ENCODE results near the gene ATP5PD. TPM values are rescaled to one million over a fixed set of nuclear protein-coding genes. Genes with fewer than 3 reads are reported as not detected.

Gene ATP5PD
- 937 TPM for total RNA-seq
- long read RNA-seq, transcript ATP5PD-201 (6 exons, 603 nt), result major isoform, 378 of 426 reads
- long read RNA-seq, transcript ATP5PD-204 (2 exons, 2,191 nt), result minor isoform, 7 of 426 reads
- long read RNA-seq, partial matches to known transcripts, result 24 of 426 reads
- long read RNA-seq, other reads (novel, unspliced or antisense), result 17 of 426 reads

DNA sequence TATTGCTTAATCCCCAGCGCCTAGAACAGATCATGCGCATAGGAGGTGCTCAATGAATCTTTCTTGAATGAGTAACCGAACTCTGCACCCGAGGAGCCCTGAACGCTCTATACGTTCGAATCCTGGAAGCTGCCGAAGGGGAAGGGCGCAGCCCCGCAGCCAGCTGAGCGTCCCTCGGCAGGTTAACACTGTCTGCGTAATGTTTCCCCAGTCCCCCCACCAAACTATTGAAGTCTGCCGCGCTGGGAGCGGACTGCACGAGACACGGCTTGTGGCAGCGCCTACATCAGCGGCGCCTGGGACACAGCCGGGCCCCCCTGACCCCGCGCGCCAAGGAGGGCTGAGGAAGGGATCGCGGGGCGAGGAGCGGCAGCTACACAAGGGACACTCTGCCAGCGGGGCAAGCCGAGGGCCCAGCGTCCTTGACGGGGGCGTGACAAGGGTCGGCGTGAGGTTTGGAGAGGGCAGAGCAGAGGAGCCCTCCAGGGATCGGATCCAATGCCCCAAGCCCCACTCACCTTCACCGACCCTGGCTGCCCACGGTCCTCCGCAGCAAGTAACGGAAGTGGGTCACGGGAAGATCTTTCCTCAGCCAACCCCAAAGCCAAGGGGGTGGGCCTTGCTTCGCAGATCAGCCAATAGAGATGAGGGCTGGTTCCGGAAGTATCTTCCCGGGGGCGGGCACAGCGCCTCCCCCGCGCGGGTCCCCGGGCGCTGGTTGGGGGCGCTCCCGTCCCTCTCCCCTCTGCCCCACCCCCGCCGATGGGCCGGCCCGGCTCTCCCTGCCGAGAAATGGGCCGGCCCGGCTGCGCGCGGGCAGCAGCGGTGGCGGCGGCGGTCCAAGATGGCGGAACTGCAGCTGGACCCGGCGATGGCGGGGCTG is at the start of gene ATP5PD, which contains the start of gene KCTD2:
Gene ATP5PD, minus strand, starts transcription at position 563 of the 883 bp plus-strand sequence. CDS start 4,319 bp downstream, outside the sequence.
Gene KCTD2, plus strand, starts transcription at position 819 of the 883 bp plus-strand sequence. Its CDS starts 26 bp downstream, at position 845.
- ATAC-seq (peak; percentile 98), DNase-seq (peak; percentile 98)
- intact Hi-C loops (cut with micrococcal nuclease), result no loop called here

DNA sequence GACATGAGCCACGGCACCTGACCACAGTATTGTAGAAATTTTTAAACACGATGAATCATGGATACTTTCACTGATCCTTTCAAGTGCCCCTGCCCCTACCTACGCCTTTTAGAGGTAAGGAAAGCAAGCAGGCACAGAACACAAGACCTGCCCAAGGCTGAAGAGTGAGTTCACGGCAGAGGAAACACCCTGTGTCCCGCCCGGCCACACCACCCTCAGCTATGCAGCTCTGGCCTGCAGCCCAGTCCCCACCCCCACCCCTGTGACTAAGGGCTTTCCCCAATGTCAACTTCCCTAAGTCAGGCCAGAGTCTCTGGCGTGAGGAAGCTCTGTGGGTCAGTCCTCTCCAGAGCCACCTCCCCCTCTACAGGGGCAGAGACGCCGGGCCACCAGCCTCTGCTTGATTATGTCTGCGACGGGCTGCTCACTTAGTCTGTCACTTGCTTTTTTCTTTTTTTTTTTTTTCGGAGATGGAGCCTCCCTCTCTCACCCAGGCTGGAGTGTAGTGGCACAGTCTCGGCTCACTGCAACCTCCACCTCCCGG is 49.4 kb upstream of the ATP5PD start:
- intact Hi-C loops (cut with micrococcal nuclease), result no loop called here
- DNase-seq (peak; percentile 73), ATAC-seq (peak; percentile 88)

DNA sequence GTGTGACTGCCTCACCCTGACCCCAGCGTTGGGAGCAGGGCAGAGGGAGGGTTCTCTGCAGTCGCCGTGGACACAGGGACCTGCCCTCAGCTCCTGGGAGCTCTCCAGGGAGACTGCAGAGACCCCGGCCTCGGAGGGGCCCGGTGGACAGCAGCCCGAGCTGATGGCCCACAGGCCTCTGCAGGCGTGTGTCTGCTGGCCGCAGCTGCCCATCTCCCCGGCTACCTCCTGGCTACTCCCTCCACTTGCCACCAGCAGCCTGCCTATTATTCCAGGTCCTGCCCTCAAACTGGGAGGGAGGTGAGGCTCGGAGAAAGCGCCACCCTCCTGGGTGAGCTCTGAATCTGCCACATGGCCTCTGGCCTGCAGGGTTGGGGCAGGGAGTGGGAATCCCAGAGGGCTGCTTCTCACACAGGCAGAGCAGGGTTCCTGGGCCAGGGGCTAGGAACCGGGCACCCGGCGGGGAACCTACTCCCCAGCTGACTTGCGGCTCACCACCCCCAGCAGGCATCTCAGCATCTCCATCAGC is 48.2 kb upstream of the ATP5PD start:
- no peak for DNase-seq
- intact Hi-C loops (cut with micrococcal nuclease), result no loop called here
- no peak for ATAC-seq

DNA sequence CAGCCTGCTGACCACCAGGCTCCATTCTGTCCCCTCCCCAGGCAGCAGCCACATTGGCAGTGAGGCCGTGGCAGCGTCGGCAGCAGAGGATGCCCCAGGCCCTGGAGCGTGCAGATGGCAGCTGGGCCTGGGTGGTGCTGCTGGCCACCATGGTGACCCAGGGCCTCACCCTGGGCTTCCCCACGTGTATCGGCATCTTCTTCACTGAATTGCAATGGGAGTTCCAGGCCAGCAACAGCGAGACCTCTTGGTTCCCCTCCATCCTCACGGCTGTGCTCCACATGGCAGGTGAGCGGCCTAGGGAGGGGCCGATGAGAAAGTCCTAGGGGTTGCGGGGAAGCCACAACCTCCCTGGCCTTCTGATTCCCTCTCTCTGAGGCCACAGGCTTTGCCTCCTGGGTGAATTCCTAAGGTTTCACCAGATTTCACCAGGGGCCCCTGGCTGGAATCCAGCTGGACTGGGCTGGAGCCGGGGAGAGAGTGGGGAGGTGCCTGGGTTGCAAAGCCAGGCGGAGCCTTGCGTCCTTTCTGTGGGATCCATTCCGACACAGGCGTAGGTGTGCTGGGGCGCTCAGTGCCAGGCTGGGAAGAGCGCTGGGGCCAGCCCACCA is 46.9 kb upstream of the ATP5PD start:
- DNase-seq (no peak), ATAC-seq (no peak)
- intact Hi-C loops (cut with micrococcal nuclease), result no loop called here

DNA sequence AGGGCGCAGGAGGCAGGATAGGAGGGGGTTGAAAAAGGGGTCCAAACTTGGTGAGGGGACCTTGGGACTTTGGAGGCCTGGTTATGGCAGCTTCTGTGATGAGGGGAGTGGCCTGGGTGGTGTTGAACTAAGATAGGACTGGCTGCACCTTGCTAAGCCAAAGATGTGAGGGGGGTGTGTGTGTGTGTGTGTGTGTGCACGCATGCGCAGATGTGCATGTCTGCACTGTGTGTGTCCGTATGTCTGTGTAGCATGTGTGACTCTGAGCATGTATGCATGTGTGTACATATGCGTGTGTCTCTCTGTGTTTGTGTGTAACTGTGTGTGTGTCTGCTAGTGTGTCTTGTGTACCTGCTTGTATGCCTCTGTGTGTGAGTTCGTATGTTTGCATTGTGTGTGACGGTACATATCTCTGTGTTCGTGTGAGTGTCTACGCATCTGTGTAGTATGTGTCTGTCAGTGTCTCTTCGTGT is 45.1 kb upstream of the ATP5PD start:
- ATAC-seq (no peak), DNase-seq (no peak)
- intact Hi-C loops (cut with micrococcal nuclease), result no loop called here

DNA sequence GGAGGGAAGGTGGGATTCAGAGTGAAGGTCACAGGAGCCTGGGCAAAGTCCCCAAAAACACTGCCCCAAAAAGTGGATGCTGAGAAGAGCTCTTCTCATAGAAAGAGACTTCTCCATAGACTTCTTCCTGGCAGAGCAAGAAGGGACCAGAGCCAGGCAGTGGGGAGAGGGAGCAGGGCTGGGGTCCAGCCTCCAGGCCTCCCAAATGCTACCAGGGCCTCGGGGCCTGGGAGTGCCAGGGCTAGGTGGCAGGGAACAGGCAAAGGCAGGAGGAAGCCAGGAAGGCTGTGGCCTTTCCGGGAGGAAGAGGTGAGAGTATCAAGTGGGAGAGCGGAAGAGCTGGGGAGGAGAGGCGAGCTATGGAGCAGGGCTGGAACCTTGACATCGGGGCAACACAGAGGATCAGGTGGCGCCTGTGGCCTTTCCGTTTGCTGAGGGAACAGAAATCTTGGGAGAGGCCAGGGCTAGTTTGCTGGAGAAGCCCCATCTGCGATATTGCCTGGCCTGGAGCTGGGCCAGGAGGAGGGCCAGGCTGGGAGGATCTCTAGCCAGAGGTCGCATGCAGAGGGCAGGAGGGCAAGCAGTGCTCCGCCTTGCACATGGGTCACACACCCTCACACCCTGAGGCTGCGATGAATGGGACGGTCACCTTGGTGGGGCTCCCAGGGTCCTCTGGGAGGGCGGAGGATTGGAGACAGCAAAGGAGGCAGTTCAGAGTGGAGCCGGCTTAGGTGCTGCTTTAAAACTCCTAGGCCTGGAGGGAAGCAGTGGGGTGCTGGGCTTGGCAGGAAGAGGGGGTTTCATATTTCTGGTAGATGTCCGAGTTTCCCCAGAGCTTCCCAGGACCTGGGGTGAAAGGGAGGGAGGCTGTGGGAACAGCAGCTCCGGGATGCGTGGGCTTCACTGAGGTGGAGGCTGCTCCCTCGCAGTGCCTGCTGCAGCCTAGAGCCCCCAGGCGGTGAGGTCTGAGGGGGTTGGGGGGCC is 44.4 kb upstream of the ATP5PD start:
- intact Hi-C loops (cut with micrococcal nuclease), result no loop called here
- DNase-seq, result peak; percentile 72
- ATAC-seq, result peak; percentile 6

DNA sequence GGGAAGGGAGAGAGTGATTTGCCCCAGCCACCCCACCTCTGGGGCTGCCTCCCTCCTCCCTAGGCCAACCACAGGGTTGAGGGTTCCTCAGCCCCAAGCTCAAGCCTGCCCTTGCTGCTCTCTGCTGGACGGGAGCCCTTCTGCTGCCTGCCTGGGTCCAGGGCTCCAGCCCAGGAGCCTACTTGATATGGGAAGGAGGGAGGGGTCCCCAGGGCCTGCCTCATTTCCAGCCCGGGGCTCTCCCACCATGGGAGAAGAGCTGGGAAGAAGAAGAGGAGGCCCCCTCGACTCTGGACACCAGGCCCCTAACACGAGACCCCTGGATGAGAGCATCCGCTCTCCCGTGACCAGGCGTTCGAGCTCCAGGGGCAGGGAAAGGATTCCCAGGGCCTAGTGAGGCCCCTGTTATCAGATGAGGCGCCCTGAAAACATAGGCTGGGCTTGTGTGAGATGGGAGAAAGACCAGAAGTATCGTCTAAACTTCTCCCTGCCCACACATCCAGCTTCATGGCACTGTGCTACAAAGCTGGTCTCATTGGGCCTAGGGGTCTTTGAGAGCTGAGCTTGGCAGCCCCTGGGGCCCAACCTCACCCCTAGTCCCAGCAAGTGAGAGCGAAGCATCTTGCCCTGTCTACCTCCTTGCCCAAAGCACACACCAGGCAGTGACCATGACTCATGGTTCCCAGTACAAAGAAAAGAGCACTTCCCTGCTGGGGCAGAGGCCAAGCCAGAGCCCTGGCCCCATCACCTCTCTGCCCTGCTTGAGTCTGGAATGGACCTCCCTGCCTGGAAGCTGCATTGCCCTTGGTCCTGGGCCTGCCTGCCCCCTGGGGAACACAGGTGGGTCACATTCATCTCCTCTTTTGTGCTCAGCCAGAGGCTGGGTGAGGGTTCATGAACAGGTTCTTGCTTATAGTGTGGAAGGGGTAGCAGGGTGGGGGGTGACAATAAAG is 42.0 kb upstream of the ATP5PD start:
- intact Hi-C loops (cut with micrococcal nuclease), result no loop called here
- ATAC-seq, result peak; percentile 31
- no peak for DNase-seq

DNA sequence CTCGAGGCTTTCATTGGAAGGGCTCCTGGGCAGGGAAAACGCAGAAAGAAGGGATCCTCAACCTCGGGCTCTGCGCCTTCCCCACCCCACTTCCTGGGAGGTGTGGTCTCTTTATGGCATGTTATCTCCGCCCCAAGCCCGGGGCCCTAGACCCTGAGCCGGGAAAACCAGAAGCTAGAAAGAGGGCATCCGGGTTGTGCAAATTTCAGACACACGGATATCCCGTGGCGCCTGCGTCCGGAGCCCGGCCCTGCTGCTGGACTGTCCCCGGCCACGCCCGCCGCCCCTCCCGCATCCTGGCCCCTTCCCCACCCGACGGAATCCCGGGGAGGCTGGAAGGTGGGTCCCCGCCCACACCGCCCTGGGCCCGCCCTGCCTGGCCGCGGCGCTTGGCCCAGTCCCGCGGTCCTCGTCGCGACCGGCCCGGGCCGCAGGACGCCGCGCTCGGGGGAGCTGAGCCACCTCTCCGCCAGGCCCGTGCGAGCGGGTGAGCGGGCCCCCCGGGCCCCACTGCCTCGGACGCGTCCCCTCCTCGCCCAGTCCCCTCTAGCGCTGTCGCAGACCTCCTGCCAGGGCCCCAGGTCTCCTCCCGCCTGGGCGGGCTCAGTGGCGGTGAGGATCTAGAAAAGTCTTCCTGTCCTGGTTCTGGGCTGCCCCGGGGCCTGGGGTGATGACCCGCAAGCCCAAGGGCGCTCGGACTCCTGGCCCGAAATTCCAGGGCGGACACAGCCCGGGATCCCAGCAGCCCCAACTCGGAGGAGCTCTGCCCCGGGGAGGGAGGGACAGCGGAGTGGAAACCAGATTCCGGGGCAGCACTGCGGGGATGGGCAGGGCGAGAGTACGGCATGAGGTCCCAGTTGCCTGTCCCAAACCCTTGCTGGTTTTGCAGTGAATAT is 41.0 kb upstream of the ATP5PD start, which contains the start of gene SLC16A5:
Gene SLC16A5, plus strand, starts transcription at position 397 of the 896 bp plus-strand sequence. CDS start 5,683 bp downstream, outside the sequence.
- intact Hi-C loops (cut with micrococcal nuclease), result no loop called here
- ATAC-seq (peak; percentile 93), DNase-seq (peak; percentile 93)

DNA sequence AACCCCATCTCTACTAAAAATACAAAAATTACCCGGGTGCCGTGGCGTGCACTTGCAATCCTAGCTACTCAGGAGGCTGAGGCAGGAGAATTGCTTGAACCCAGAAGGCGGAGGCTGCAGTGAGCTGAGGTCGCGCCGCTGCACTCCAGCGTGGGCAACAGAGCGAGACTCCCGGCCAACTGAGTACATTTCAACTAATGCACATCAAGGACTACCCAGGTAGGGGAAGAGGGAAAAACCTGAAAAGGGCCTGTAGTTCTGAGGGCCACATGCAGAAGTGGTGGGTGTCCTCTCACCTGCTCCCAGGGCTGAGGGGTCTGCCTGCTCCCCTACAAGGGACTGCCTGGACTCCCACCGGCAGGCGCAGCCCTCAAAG is 40.4 kb upstream of the ATP5PD start:
- DNase-seq (no peak), ATAC-seq (no peak)
- intact Hi-C loops (cut with micrococcal nuclease), result no loop called here

DNA sequence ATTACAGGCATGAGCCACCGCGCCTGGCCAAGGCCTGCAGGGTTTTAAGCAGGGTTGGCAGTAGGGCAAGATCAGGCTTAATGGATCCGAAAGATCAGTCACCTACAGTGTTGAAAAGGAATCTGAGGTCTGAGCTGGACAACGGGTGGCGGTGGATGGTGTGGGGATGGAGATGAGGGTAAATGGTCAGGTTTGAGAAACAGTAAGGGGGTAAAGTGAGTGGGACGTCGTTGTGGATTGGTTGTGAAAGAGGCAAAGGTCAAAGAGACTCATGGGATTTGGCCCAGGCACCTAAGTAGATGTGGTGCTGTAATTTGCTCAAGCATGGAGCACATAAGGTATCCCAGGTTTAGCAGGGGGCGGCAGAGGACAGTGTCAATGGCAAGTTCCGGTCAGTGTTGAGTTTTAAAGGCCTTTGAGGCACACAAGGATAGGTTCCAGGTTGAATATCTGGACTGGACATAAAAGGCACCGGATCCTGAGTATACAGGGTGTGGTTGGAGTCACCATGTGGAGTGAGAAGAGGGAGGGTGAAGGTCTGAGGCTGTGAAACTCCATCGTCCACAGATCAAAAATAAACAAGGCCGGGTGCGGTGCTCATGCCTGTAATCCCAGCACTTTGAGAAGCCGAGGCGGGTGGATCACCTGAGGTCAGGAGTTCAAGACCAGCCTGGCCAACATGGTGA is 39.9 kb upstream of the ATP5PD start:
- intact Hi-C loops (cut with micrococcal nuclease), result no loop called here
- DNase-seq (no peak), ATAC-seq (no peak)

DNA sequence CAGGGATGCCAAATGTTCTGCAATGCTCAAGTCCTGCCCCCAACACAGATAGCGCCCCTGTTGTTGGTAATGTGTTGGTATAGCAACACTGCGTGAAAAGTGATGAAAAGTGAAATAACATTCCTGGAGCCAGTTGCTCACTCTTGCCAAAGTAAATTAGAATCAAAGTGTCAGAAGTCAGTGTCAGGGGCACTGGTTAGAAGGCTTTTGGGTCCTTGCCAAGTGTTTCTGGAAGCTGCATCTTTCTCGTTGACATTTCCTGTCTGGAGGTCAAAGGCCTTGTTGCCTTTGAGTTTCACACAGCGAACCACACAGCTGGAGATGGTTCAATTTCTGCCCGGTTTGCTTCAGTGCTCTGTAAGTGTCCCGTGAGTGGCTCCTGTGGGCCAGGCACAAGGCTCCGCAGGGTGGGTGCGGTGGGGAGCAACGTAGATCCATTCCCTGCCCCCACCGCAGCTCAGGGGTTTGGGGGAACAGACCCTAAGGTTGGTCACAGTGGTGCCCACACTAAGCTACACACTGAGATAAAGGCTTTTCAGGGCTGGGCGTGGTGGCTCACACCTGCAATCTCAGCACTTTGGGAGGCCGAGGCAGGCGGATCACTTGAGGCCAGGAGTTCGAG is 37.4 kb upstream of the ATP5PD start:
- DNase-seq (no peak), ATAC-seq (no peak)
- intact Hi-C loops (cut with micrococcal nuclease), result no loop called here

DNA sequence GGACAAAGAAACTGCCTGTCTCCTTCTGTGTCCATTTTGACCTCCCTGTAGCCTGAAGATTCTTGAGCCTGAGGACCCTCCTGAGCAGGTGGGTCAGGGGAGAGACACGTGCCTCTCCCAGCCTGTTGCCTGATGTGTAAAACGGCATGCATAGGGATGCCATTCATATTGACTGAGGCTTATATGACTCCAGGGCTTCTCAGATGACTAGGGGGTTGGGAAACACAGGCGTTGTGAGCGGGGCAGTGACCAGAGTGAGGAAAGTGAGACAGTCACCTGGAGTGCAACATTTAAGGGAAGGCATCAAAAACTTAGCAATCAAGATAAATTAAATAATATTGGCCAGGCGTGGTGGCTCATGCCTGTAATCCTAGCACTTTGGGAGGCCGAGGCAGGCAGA is 35.9 kb upstream of the ATP5PD start:
- DNase-seq (no peak), ATAC-seq (no peak)
- intact Hi-C loops (cut with micrococcal nuclease), result no loop called here

DNA sequence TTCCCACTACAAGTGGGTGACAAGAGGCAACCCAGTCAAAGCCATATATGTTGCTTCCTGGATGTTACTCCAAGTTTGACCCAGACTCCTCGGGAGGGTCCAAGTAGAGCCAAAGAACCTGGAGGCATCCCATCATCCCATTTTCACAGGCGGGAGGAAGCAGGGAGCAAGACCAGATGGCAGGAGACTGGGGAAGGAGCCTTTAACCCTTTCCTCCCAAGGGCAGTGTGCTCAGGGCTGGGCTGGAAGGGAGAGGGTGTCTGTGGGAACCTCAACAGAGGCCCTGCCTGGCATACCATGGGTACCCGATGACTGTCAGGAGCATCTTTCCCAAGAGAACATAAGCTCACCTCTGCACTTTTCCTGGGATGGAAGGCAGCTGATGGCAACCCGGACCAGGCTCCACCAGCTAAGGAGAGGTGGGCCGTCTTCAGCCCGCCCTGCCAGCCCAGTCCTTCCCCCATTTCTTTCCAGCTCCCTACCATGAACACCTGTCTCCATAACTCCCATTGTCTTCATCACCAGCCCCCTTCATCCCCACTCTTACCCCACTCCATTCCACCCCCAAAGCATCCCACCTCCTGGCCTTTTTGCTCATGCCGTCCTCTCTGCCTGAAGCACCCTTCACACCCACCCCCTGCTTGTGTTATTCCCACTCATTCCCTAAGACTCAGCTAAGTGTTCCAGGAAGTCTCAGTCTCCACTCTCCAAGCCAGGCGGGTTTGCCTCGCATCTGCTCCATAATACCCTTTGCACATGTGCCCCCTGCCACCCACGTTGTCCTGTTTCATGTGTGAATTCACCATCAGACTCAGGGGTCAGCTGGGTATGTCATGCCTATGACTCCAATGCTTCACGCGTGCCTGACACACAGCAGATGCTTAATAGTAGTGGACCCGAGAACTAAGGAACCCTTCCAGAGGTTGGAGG is 35.1 kb upstream of the ATP5PD start:
- no peak for ATAC-seq

DNA sequence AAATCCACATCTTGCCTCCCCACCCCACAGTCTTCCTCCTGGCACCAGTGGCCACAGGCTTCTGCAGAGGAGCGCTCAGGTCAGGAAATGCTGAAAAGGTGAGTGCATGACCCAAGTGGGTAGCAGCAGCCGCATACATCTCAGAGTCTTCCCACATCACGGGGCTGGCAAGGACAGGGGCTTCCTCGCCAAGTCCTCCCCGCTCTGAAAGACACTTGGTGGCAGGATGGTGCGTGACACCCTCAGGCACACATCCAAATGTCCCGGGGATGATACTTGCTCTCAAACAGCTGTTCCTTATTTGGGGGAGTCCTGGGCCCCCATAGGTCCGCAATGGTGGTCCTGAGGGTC is 32.2 kb upstream of the ATP5PD start:
- intact Hi-C loops (cut with micrococcal nuclease), result no loop called here
- ATAC-seq, result no peak

More for the DNA sequence above, 35.1 kb upstream of the ATP5PD start:
- no peak for DNase-seq
- intact Hi-C loops (cut with micrococcal nuclease), result no loop called here

More for the DNA sequence above, 32.2 kb upstream of the ATP5PD start:
- no peak for DNase-seq

Data from left ventricle myocardium superior (tissue), 1 donor.